Lung (tissue), 12 donors: ENCODE results near the gene LIMS2. TPM values are rescaled to one million over a fixed set of nuclear protein-coding genes. Genes with fewer than 3 reads are reported as not detected.

Experiments used
- ATAC-seq: fragments of 200-7000 bp; cut with Tn5 transposase; one replicate; pipeline ENCODE4 v1.9.1; 2020; ENCODE audit warnings: moderate number of reproducible peaks; ENCODE audit not compliant: insufficient read depth, low FRiP score
- DNase-seq, 3 donors: peaks; one replicate each; pipeline ENCODE4 v3.0.0-alpha.2; 2013 to 2017
- H3K27ac ChIP-seq, 2 donors: one replicate each; pipeline ENCODE4 v1.5.1; 2013; ENCODE audit warnings: mild to moderate bottlenecking in 2 of 2, moderate library complexity in 2 of 2, control low read depth in 1 of 2, inconsistent platforms in 1 of 2, low read depth in 1 of 2, low read length in 1 of 2
- H3K27me3 ChIP-seq, 3 donors: one replicate each; pipeline ENCODE4 v1.5.1; 2013; ENCODE audit warnings: low read length in 2 of 3; ENCODE audit not compliant: control insufficient read depth in 3 of 3, insufficient read depth in 3 of 3
- H3K36me3 ChIP-seq, 4 donors: one replicate each; pipeline ENCODE4 v1.5.1; 2013; ENCODE audit warnings: low read length in 4 of 4, mild to moderate bottlenecking in 1 of 4, moderate library complexity in 1 of 4; ENCODE audit not compliant: control insufficient read depth in 4 of 4, insufficient read depth in 4 of 4
- H3K4me1 ChIP-seq, 5 donors: one replicate each; pipeline ENCODE4 v1.5.1; 2013; ENCODE audit warnings: low read length in 5 of 5, mild to moderate bottlenecking in 2 of 5, moderate library complexity in 1 of 5; ENCODE audit not compliant: control insufficient read depth in 5 of 5, insufficient read depth in 5 of 5
- H3K4me3 ChIP-seq: one replicate; pipeline ENCODE4 v1.5.1; 2013; ENCODE audit warnings: mild to moderate bottlenecking, control low read depth, moderate library complexity
- H3K9ac ChIP-seq, 2 donors: one replicate each; pipeline ENCODE4 v1.5.1; 2013; ENCODE audit warnings: low read length in 2 of 2, control low read depth in 1 of 2; ENCODE audit not compliant: insufficient read depth in 1 of 2
- H3K9me3 ChIP-seq, 4 donors: one replicate each; pipeline ENCODE4 v1.5.1; 2013; ENCODE audit warnings: low read length in 3 of 4, mild to moderate bottlenecking in 1 of 4, moderate library complexity in 1 of 4; ENCODE audit not compliant: control insufficient read depth in 4 of 4, insufficient read depth in 3 of 4
- WGBS, 2 donors: extraction: QIAGEN DNeasy Blood & Tissue Kit; methylation state at CpG; one replicate each; pipeline ENCODE4 v1.1.7; 2013; 5-methylcytosine and 5-hydroxymethylcytosine counted together
- polyA plus RNA-seq, 2 donors: library from polyadenylated mRNA; stranded (reverse); fragments of 200-250 nt; gene quantifications; one replicate each; pipeline ENCODE4 v1.2.1, GENCODE V29; 2013
- total RNA-seq, 2 donors: library from RNA; depleted of rRNA in 1 of 2; stranded (reverse); fragments of >200 nt in 1 of 2; gene quantifications; one replicate each; pipeline ENCODE4 v1.2.1, GENCODE V29; 2014 to 2021
- TF ChIP-seq, protein P1 (sequence below): IDR thresholded peaks from 2 replicates; pipeline ENCODE4 v1.5.1; 2012; ENCODE audit warnings: mild to moderate bottlenecking; ENCODE audit errors: control extremely low read depth, extremely low read depth
- donor health status: control.
- donor health status: control.
- donor health status: Bipolar disorder and iron deficiency.
- donor health status: healthy.
- donor health status: DM: yes; HTN: yes; CAD: no.

LIMS2 gene
- total and polyA plus RNA-seq, 4 donors, result 22.2 to 138 (median 80.4) TPM

DNA sequence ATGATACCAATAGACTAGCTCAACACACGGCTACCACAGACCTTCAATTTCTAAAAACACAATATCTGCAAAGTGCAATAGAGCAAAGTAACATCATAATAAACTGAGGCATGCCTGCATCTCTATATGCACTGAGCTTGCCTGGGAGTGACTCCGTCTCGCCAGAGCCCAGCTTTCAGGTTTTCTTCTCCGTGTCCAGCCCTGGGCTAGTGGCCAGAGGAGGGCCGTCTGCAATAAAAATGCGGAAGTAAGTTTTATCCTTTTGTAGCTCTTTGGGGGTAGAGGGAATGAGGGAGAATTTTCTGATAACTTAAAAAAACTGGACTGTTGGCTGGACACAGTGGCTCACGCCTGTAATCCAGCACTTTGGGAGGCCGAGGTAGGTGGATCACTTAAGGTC lies 70.3 kb downstream of the LIMS2 start:
- no peaks in the 10 kb centered on the region for H3K9me3 ChIP-seq
- DNase-seq (no peak), ATAC-seq (no peak)
- no peak overlapping the region for H3K9ac ChIP-seq
- TF ChIP-seq, protein P1, sequence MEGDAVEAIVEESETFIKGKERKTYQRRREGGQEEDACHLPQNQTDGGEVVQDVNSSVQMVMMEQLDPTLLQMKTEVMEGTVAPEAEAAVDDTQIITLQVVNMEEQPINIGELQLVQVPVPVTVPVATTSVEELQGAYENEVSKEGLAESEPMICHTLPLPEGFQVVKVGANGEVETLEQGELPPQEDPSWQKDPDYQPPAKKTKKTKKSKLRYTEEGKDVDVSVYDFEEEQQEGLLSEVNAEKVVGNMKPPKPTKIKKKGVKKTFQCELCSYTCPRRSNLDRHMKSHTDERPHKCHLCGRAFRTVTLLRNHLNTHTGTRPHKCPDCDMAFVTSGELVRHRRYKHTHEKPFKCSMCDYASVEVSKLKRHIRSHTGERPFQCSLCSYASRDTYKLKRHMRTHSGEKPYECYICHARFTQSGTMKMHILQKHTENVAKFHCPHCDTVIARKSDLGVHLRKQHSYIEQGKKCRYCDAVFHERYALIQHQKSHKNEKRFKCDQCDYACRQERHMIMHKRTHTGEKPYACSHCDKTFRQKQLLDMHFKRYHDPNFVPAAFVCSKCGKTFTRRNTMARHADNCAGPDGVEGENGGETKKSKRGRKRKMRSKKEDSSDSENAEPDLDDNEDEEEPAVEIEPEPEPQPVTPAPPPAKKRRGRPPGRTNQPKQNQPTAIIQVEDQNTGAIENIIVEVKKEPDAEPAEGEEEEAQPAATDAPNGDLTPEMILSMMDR, result no peak
- no peak overlapping the region for H3K27ac ChIP-seq
- H3K4me1 ChIP-seq, result no peaks in the 10 kb centered on the region
- WGBS, 2 donors, result 89 to 90% methylated on average over 8 of the region's 8 CpGs
- H3K4me3 ChIP-seq, result no peak overlapping the region
- H3K27me3 ChIP-seq, result no peaks in the 10 kb centered on the region
- H3K36me3 ChIP-seq, result no peaks in the 10 kb centered on the region

DNA sequence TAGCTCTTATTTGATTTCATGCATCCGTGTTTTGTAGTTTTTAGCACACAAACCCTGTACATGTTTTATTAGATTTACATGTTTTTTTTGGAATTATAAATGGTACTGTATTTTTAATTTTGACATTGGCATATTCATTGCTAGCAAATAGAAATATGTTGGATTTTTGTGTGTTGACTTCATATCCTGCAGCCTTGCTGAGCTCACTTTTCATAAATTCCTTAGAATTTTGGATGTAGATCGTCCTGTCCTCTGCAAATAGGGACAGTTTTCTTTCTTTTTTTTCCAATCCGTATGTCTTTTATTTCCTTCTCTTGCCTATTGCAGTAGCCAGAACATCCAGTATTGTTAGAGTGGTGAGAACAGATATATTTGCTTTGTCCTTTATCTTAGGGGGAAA lies 76.1 kb downstream of the LIMS2 start:
- Histone ChIP-seq H3K36me3 (no peaks in the 10 kb centered on the region), H3K9ac (no peak overlapping the region), H3K4me3 (no peak overlapping the region), H3K4me1 (no peaks in the 10 kb centered on the region), H3K27me3 (no peaks in the 10 kb centered on the region), H3K27ac (no peak overlapping the region), H3K9me3 (no peaks in the 10 kb centered on the region)
- WGBS, 2 donors, result 78 to 93% methylated on average over 3 of the region's 3 CpGs
- DNase-seq (no peak), ATAC-seq (no peak)
- TF ChIP-seq, protein P1, result no peak

DNA sequence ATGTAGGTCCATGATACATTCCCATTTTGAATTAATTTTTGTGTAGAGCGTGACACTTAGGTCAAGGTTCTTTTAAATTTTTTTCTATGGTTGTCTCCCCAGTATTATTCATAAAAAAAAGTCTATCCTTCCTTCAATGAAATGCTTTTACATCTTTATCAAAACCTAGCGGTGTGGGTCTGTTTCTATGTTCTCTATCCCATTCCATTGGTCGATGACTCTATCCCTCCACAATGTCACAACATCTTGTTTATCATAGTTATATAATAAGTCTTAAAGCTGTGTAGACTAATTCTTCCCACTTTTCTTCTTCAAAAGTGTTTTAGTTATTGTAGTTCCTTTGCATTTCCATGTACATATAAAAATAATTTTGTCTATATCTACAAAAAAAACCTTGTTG lies 76.6 kb downstream of the LIMS2 start:
- ATAC-seq (no peak), DNase-seq (no peak)
- H3K4me1 ChIP-seq, result no peaks in the 10 kb centered on the region
- no peak overlapping the region for H3K9ac ChIP-seq
- TF ChIP-seq, protein P1, result no peak
- H3K4me3 ChIP-seq, result no peak overlapping the region
- H3K27ac ChIP-seq, result no peak overlapping the region
- H3K36me3 ChIP-seq, result no peaks in the 10 kb centered on the region
- no peaks in the 10 kb centered on the region for H3K9me3 ChIP-seq
- WGBS, 2 donors, result 78 to 93% methylated on average over 3 of the region's 3 CpGs
- no peaks in the 10 kb centered on the region for H3K27me3 ChIP-seq

- no peaks in the 10 kb centered on the region for H3K9me3 ChIP-seq
- no peak for DNase-seq
- no peak overlapping the region for H3K9ac ChIP-seq
- no peak overlapping the region for H3K27ac ChIP-seq
- no peaks in the 10 kb centered on the region for H3K27me3 ChIP-seq
- H3K4me1 ChIP-seq, result no peaks in the 10 kb centered on the region
- no peaks in the 10 kb centered on the region for H3K36me3 ChIP-seq
- TF ChIP-seq, protein P1, result no peak
- no peak for ATAC-seq
- H3K4me3 ChIP-seq, result no peak overlapping the region
- 79 to 81% methylated on average over 4 of the region's 4 CpGs for WGBS, 2 donors
These were observed 77.3 kb downstream of the LIMS2 start for GRCh38 chr2:127597984-127598380.
